HEK293 (cell line): ENCODE measurements around the gene CASP14.
A peak's percentile ranks its signal among the peaks of the same experiment; 100 is the strongest.

ENCODE experiments used
- EGR2 ChIP-seq: fragments of 450-650 bp; formaldehyde crosslinking; IDR thresholded peaks from 2 replicates; pipeline ENCODE4 v1.5.1; 2016; ENCODE audit warnings: low read depth, missing biosample characterization, missing genetic modification characterization
- YY2 ChIP-seq: fragments of 450-650 bp; formaldehyde crosslinking; IDR thresholded peaks from 2 replicates; pipeline ENCODE4 v1.5.1; 2016; ENCODE audit warnings: missing biosample characterization, missing genetic modification characterization
- ZBTB20 ChIP-seq: fragments of 450-650 bp; formaldehyde crosslinking; IDR thresholded peaks from 2 replicates; pipeline ENCODE4 v1.5.1; 2016; ENCODE audit warnings: missing biosample characterization, missing genetic modification characterization
- ZFHX2 ChIP-seq: fragments of 450-650 bp; formaldehyde crosslinking; conservative IDR thresholded peaks from 2 replicates; pipeline ENCODE4 v1.5.1; 2016; ENCODE audit warnings: missing biosample characterization, missing genetic modification characterization
- ZNF10 ChIP-seq: fragments of 450-650 bp; formaldehyde crosslinking; IDR thresholded peaks from 2 replicates; pipeline ENCODE4 v1.5.1; 2017; ENCODE audit warnings: missing biosample characterization, missing genetic modification characterization
- ZNF221 ChIP-seq: fragments of 450-650 bp; formaldehyde crosslinking; IDR thresholded peaks from 2 replicates; pipeline ENCODE4 v1.5.1; 2017; ENCODE audit warnings: missing biosample characterization, missing genetic modification characterization, borderline replicate concordance
- ZNF280C ChIP-seq: fragments of 450-650 bp; formaldehyde crosslinking; IDR thresholded peaks from 2 replicates; pipeline ENCODE4 v1.5.1; 2016; ENCODE audit warnings: missing biosample characterization, missing genetic modification characterization
- ZNF350 ChIP-seq: fragments of 450-650 bp; formaldehyde crosslinking; IDR thresholded peaks from 2 replicates; pipeline ENCODE4 v1.5.0; 2017; ENCODE audit warnings: missing biosample characterization, mild to moderate bottlenecking, missing genetic modification characterization
- ZNF391 ChIP-seq: fragments of 450-650 bp; formaldehyde crosslinking; IDR thresholded peaks from 2 replicates; pipeline ENCODE4 v1.5.1; 2016; ENCODE audit warnings: low read depth, missing biosample characterization, missing genetic modification characterization, borderline replicate concordance
- ZNF433 ChIP-seq: fragments of 450-650 bp; formaldehyde crosslinking; IDR thresholded peaks from 2 replicates; pipeline ENCODE4 v1.5.1; 2016; ENCODE audit warnings: missing biosample characterization, missing genetic modification characterization, low read depth
- ZNF501 ChIP-seq: fragments of 450-650 bp; formaldehyde crosslinking; IDR thresholded peaks from 2 replicates; pipeline ENCODE4 v1.5.1; 2016; ENCODE audit warnings: missing biosample characterization, missing genetic modification characterization
- ZNF529 ChIP-seq: fragments of 450-650 bp; formaldehyde crosslinking; IDR thresholded peaks from 2 replicates; pipeline ENCODE4 v1.5.1; 2017; ENCODE audit warnings: missing genetic modification characterization, missing biosample characterization; ENCODE audit not compliant: insufficient replicate concordance
- ZNF544 ChIP-seq: fragments of 450-650 bp; formaldehyde crosslinking; IDR thresholded peaks from 2 replicates; pipeline ENCODE4 v1.5.0; 2017; ENCODE audit warnings: missing biosample characterization, missing genetic modification characterization
- ZNF560 ChIP-seq: fragments of 450-650 bp; formaldehyde crosslinking; IDR thresholded peaks from 2 replicates; pipeline ENCODE4 v1.5.1; 2017; ENCODE audit warnings: missing biosample characterization, missing genetic modification characterization, borderline replicate concordance
- ZNF571 ChIP-seq: fragments of 450-650 bp; formaldehyde crosslinking; IDR thresholded peaks from 2 replicates; pipeline ENCODE4 v1.5.0; 2017; ENCODE audit warnings: missing biosample characterization, missing genetic modification characterization
- ZNF664 ChIP-seq: fragments of 450-650 bp; formaldehyde crosslinking; IDR thresholded peaks from 2 replicates; pipeline ENCODE4 v1.5.1; 2016; ENCODE audit warnings: missing biosample characterization, missing genetic modification characterization
- ZNF785 ChIP-seq: fragments of 450-650 bp; formaldehyde crosslinking; IDR thresholded peaks from 2 replicates; pipeline ENCODE4 v1.5.1; 2016; ENCODE audit warnings: missing biosample characterization, missing genetic modification characterization
- ZSCAN30 ChIP-seq: fragments of 450-650 bp; IDR thresholded peaks from 2 replicates; pipeline ENCODE4 v1.5.1; 2018; ENCODE audit warnings: missing biosample characterization, mild to moderate bottlenecking, missing genetic modification characterization, moderate library complexity
- ZXDB ChIP-seq: fragments of 450-650 bp; formaldehyde crosslinking; IDR thresholded peaks from 2 replicates; pipeline ENCODE4 v1.5.1; 2016; ENCODE audit warnings: missing biosample characterization, missing genetic modification characterization
- TF ChIP-seq, protein P1 (sequence below): fragments of 450-650 bp; formaldehyde crosslinking; IDR thresholded peaks from 2 replicates; pipeline ENCODE4 v1.5.1; 2016; ENCODE audit warnings: missing biosample characterization, missing genetic modification characterization
- TF ChIP-seq, protein P2 (sequence below): fragments of 450-650 bp; formaldehyde crosslinking; IDR thresholded peaks from 2 replicates; pipeline ENCODE4 v1.5.1; 2016; ENCODE audit warnings: missing biosample characterization, missing genetic modification characterization
- TF ChIP-seq, protein P3 (sequence below): fragments of 450-650 bp; formaldehyde crosslinking; IDR thresholded peaks from 2 replicates; pipeline ENCODE4 v1.5.1; 2017; ENCODE audit warnings: missing biosample characterization, missing genetic modification characterization
- TF ChIP-seq, protein P4 (sequence below): fragments of 450-650 bp; formaldehyde crosslinking; IDR thresholded peaks from 2 replicates; pipeline ENCODE4 v1.5.1; 2016; ENCODE audit warnings: missing biosample characterization, missing genetic modification characterization, borderline replicate concordance
- TF ChIP-seq, protein P5 (sequence below): fragments of 450-650 bp; IDR thresholded peaks from 2 replicates; pipeline ENCODE4 v1.5.1; 2018; ENCODE audit warnings: missing biosample characterization, mild to moderate bottlenecking, missing genetic modification characterization
- TF ChIP-seq, protein P6 (sequence below): fragments of 450-650 bp; formaldehyde crosslinking; IDR thresholded peaks from 2 replicates; pipeline ENCODE4 v1.5.1; 2016; ENCODE audit warnings: missing biosample characterization, missing genetic modification characterization
- TF ChIP-seq, protein P7 (sequence below): fragments of 450-650 bp; formaldehyde crosslinking; IDR thresholded peaks from 2 replicates; pipeline ENCODE4 v1.5.1; 2016; ENCODE audit warnings: missing biosample characterization, missing genetic modification characterization

CASP14 gene

GRCh38 chr19:15107061-15108010 lies 58.1 kb downstream of the CASP14 start, which contains the start of gene SYDE1 (continued):
- TF ChIP-seq, protein P1, sequence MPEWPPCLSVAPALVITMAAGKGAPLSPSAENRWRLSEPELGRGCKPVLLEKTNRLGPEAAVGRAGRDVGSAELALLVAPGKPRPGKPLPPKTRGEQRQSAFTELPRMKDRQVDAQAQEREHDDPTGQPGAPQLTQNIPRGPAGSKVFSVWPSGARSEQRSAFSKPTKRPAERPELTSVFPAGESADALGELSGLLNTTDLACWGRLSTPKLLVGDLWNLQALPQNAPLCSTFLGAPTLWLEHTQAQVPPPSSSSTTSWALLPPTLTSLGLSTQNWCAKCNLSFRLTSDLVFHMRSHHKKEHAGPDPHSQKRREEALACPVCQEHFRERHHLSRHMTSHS (tag by site-specific recombination): no peak
- TF ChIP-seq ZFHX2 (tag by site-specific recombination) (peak; percentile 58; the same call in 1 of the 2 replicates), ZXDB (tag by site-specific recombination) (peak; percentile 5), ZNF571 (no peak), ZNF560 (tag by site-specific recombination) (no peak), ZNF544 (tag by site-specific recombination) (no peak), ZNF433 (tag by site-specific recombination) (no peak), ZNF221 (tag by site-specific recombination) (no peak), ZBTB20 (tag by site-specific recombination) (peak; percentile 78), ZNF10 (no peak), ZNF280C (tag by site-specific recombination) (no peak), ZNF350 (no peak), ZNF501 (tag by site-specific recombination) (no peak), ZNF529 (no peak), ZSCAN30 (tag by site-specific recombination) (peak; percentile 10; the same call in 1 of the 2 replicates), YY2 (tag by site-specific recombination) (no peak), EGR2 (tag by site-specific recombination) (peak; percentile 39; the same call in 1 of the 2 replicates), ZNF391 (tag by site-specific recombination) (no peak), ZNF664 (tag by site-specific recombination) (no peak), ZNF785 (tag by site-specific recombination) (no peak)
- TF ChIP-seq, protein P2, sequence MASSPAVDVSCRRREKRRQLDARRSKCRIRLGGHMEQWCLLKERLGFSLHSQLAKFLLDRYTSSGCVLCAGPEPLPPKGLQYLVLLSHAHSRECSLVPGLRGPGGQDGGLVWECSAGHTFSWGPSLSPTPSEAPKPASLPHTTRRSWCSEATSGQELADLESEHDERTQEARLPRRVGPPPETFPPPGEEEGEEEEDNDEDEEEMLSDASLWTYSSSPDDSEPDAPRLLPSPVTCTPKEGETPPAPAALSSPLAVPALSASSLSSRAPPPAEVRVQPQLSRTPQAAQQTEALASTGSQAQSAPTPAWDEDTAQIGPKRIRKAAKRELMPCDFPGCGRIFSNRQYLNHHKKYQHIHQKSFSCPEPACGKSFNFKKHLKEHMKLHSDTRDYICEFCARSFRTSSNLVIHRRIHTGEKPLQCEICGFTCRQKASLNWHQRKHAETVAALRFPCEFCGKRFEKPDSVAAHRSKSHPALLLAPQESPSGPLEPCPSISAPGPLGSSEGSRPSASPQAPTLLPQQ (tag by site-specific recombination): 0 out of 2 replicates have a peak, but pooled peaks have one; percentile 23
- TF ChIP-seq, protein P3, sequence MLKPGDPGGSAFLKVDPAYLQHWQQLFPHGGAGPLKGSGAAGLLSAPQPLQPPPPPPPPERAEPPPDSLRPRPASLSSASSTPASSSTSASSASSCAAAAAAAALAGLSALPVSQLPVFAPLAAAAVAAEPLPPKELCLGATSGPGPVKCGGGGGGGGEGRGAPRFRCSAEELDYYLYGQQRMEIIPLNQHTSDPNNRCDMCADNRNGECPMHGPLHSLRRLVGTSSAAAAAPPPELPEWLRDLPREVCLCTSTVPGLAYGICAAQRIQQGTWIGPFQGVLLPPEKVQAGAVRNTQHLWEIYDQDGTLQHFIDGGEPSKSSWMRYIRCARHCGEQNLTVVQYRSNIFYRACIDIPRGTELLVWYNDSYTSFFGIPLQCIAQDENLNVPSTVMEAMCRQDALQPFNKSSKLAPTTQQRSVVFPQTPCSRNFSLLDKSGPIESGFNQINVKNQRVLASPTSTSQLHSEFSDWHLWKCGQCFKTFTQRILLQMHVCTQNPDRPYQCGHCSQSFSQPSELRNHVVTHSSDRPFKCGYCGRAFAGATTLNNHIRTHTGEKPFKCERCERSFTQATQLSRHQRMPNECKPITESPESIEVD (tag by site-specific recombination): no peak
- TF ChIP-seq, protein P4, sequence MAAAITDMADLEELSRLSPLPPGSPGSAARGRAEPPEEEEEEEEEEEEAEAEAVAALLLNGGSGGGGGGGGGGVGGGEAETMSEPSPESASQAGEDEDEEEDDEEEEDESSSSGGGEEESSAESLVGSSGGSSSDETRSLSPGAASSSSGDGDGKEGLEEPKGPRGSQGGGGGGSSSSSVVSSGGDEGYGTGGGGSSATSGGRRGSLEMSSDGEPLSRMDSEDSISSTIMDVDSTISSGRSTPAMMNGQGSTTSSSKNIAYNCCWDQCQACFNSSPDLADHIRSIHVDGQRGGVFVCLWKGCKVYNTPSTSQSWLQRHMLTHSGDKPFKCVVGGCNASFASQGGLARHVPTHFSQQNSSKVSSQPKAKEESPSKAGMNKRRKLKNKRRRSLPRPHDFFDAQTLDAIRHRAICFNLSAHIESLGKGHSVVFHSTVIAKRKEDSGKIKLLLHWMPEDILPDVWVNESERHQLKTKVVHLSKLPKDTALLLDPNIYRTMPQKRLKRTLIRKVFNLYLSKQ (tag by site-specific recombination): no peak
- TF ChIP-seq, protein P5, sequence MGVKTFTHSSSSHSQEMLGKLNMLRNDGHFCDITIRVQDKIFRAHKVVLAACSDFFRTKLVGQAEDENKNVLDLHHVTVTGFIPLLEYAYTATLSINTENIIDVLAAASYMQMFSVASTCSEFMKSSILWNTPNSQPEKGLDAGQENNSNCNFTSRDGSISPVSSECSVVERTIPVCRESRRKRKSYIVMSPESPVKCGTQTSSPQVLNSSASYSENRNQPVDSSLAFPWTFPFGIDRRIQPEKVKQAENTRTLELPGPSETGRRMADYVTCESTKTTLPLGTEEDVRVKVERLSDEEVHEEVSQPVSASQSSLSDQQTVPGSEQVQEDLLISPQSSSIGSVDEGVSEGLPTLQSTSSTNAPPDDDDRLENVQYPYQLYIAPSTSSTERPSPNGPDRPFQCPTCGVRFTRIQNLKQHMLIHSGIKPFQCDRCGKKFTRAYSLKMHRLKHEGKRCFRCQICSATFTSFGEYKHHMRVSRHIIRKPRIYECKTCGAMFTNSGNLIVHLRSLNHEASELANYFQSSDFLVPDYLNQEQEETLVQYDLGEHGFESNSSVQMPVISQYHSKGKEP (tag by site-specific recombination): no peak
- TF ChIP-seq, protein P6, sequence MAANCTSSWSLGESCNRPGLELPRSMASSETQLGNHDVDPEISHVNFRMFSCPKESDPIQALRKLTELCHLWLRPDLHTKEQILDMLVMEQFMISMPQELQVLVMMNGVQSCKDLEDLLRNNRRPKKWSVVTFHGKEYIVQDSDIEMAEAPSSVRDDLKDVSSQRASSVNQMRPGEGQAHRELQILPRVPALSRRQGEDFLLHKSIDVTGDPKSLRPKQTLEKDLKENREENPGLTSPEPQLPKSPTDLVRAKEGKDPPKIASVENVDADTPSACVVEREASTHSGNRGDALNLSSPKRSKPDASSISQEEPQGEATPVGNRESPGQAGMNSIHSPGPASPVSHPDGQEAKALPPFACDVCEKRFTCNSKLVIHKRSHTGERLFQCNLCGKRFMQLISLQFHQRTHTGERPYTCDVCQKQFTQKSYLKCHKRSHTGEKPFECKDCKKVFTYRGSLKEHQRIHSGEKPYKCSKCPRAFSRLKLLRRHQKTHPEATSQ (tag by site-specific recombination): no peak
- TF ChIP-seq, protein P7, sequence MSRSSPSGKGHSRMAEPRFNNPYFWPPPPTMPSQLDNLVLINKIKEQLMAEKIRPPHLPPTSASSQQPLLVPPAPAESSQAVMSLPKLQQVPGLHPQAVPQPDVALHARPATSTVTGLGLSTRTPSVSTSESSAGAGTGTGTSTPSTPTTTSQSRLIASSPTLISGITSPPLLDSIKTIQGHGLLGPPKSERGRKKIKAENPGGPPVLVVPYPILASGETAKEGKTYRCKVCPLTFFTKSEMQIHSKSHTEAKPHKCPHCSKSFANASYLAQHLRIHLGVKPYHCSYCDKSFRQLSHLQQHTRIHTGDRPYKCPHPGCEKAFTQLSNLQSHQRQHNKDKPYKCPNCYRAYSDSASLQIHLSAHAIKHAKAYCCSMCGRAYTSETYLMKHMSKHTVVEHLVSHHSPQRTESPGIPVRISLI: no peak
